Prostate gland (tissue), 2 donors: ENCODE results near the gene SP8.

Source experiments
- POLR2AphosphoS5 ChIP-seq: sonication (generic); formaldehyde crosslinking; IDR thresholded peaks from one replicate; pipeline ENCODE4 v1.6.1; 2017; ENCODE audit warnings: antibody characterized with exemption
- TF ChIP-seq, protein P1 (sequence below), 4 experiments: fragments of 200-600 bp in 2 of 4; fragments of 450-650 bp in 2 of 4; sonication (generic) in 2 of 4; IDR thresholded peaks; 1 replicate in 3 of 4; 2 replicates in 1 of 4; pipeline ENCODE4 v1.5.1; 2016 to 2019; ENCODE audit warnings: antibody characterized with exemption in 4 of 4, mild to moderate bottlenecking in 2 of 4, moderate library complexity in 2 of 4

DNA sequence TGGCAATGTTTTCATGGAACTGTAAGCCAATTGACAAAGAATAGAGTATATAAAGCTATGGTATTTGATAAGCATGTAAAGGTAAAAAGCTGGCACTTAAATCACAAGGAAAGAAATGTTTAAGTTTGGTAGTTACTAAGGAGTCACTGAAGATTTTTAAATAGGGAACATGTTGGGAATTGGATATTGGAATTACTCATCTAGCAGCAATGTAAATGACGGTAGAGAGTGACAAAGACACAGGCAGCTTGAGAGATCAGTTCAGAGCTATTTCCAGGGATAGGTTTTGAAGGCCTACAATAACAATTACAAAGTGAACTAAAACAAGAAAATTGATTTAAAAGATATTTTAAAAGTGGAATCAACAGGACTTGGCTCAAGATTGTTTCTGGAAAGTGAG lies 36.8 kb downstream of the SP8 start:
- TF ChIP-seq, protein P1, sequence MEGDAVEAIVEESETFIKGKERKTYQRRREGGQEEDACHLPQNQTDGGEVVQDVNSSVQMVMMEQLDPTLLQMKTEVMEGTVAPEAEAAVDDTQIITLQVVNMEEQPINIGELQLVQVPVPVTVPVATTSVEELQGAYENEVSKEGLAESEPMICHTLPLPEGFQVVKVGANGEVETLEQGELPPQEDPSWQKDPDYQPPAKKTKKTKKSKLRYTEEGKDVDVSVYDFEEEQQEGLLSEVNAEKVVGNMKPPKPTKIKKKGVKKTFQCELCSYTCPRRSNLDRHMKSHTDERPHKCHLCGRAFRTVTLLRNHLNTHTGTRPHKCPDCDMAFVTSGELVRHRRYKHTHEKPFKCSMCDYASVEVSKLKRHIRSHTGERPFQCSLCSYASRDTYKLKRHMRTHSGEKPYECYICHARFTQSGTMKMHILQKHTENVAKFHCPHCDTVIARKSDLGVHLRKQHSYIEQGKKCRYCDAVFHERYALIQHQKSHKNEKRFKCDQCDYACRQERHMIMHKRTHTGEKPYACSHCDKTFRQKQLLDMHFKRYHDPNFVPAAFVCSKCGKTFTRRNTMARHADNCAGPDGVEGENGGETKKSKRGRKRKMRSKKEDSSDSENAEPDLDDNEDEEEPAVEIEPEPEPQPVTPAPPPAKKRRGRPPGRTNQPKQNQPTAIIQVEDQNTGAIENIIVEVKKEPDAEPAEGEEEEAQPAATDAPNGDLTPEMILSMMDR (IDR thresholded peaks at IDR 0.05) = no peak
- no peak for TF ChIP-seq POLR2AphosphoS5
